ENCODE results near the gene PPFIA3.

The PPFIA3 gene

GRCh38 chr19:49092686-49093085 lies 26.7 kb upstream of the PPFIA3 start:
- Mint-ChIP-seq H3K27ac (no peak overlapping the region), H3K4me1 (ENCODE audit: low read depth) (peaks cover 23% of the 10 kb centered on the region), H3K9me3 (no peaks in the 10 kb centered on the region), H3K27me3 (ENCODE audit: low read depth) (no peaks in the 10 kb centered on the region), H3K4me3 (no peak overlapping the region), H3K36me3 (ENCODE audit: low read depth) (peaks cover 39% of the 10 kb centered on the region)

GRCh38 chr19:49094505-49095482 lies 24.6 kb upstream of the PPFIA3 start:
- H3K4me1 Mint-ChIP-seq (ENCODE audit: low read depth), result peaks cover 22% of the 10 kb centered on the region
- H3K9me3 Mint-ChIP-seq, result no peaks in the 10 kb centered on the region
- peak overlapping the region; percentile 72 for H3K27ac Mint-ChIP-seq
- peaks cover 52% of the 10 kb centered on the region for H3K36me3 Mint-ChIP-seq (ENCODE audit: low read depth)
- no peaks in the 10 kb centered on the region for H3K27me3 Mint-ChIP-seq (ENCODE audit: low read depth)
- H3K4me3 Mint-ChIP-seq, result no peak overlapping the region

- no peaks in the 10 kb centered on the region for H3K27me3 Mint-ChIP-seq (ENCODE audit: low read depth)
- no peak overlapping the region for H3K4me3 Mint-ChIP-seq
- H3K27ac Mint-ChIP-seq, result peak overlapping the region; percentile 34
- H3K36me3 Mint-ChIP-seq (ENCODE audit: low read depth), result peaks cover 50% of the 10 kb centered on the region
- no peaks in the 10 kb centered on the region for H3K9me3 Mint-ChIP-seq
- peaks cover 14% of the 10 kb centered on the region for H3K4me1 Mint-ChIP-seq (ENCODE audit: low read depth)
These were observed 21.7 kb upstream of the PPFIA3 start for GRCh38 chr19:49097453-49098288.

- Mint-ChIP-seq H3K27ac (no peak overlapping the region), H3K9me3 (no peaks in the 10 kb centered on the region), H3K27me3 (ENCODE audit: low read depth) (no peaks in the 10 kb centered on the region), H3K4me1 (ENCODE audit: low read depth) (peaks cover 14% of the 10 kb centered on the region), H3K4me3 (no peak overlapping the region), H3K36me3 (ENCODE audit: low read depth) (peaks cover 46% of the 10 kb centered on the region)
These were observed 20.5 kb upstream of the PPFIA3 start for GRCh38 chr19:49098795-49099194.

- Mint-ChIP-seq H3K27me3 (ENCODE audit: low read depth) (no peaks in the 10 kb centered on the region), H3K27ac (peak overlapping the region; percentile 45), H3K9me3 (no peaks in the 10 kb centered on the region), H3K4me3 (no peak overlapping the region), H3K4me1 (ENCODE audit: low read depth) (peaks cover 16% of the 10 kb centered on the region), H3K36me3 (ENCODE audit: low read depth) (peaks cover 43% of the 10 kb centered on the region)
These were observed 18.2 kb upstream of the PPFIA3 start for GRCh38 chr19:49101160-49101559.

GRCh38 chr19:49102303-49102702 lies 17.0 kb upstream of the PPFIA3 start:
- no peaks in the 10 kb centered on the region for H3K9me3 Mint-ChIP-seq
- H3K4me1 Mint-ChIP-seq (ENCODE audit: low read depth), result peaks cover 20% of the 10 kb centered on the region
- no peak overlapping the region for H3K4me3 Mint-ChIP-seq
- no peaks in the 10 kb centered on the region for H3K27me3 Mint-ChIP-seq (ENCODE audit: low read depth)
- H3K36me3 Mint-ChIP-seq (ENCODE audit: low read depth), result peaks cover 48% of the 10 kb centered on the region
- no peak overlapping the region for H3K27ac Mint-ChIP-seq

GRCh38 chr19:49103331-49104085 lies 15.8 kb upstream of the PPFIA3 start:
- Mint-ChIP-seq H3K4me3 (no peak overlapping the region), H3K27me3 (ENCODE audit: low read depth) (no peaks in the 10 kb centered on the region), H3K4me1 (ENCODE audit: low read depth) (peaks cover 15% of the 10 kb centered on the region), H3K27ac (no peak overlapping the region), H3K9me3 (no peaks in the 10 kb centered on the region), H3K36me3 (ENCODE audit: low read depth) (peaks cover 43% of the 10 kb centered on the region)

GRCh38 chr19:49104229-49104864 lies 15.0 kb upstream of the PPFIA3 start:
- H3K4me3 Mint-ChIP-seq, result no peak overlapping the region
- no peaks in the 10 kb centered on the region for H3K27me3 Mint-ChIP-seq (ENCODE audit: low read depth)
- H3K36me3 Mint-ChIP-seq (ENCODE audit: low read depth), result peaks cover 43% of the 10 kb centered on the region
- H3K4me1 Mint-ChIP-seq (ENCODE audit: low read depth), result peaks cover 17% of the 10 kb centered on the region
- no peaks in the 10 kb centered on the region for H3K9me3 Mint-ChIP-seq
- no peak overlapping the region for H3K27ac Mint-ChIP-seq

- Mint-ChIP-seq H3K9me3 (no peaks in the 10 kb centered on the region), H3K4me1 (ENCODE audit: low read depth) (peaks cover 12% of the 10 kb centered on the region), H3K36me3 (ENCODE audit: low read depth) (peaks cover 30% of the 10 kb centered on the region), H3K27me3 (ENCODE audit: low read depth) (no peaks in the 10 kb centered on the region), H3K27ac (peak overlapping the region; percentile 61), H3K4me3 (no peak overlapping the region)
These were observed 12.7 kb upstream of the PPFIA3 start for GRCh38 chr19:49106648-49107135.

- Mint-ChIP-seq H3K36me3 (ENCODE audit: low read depth) (peaks cover 28% of the 10 kb centered on the region), H3K27ac (no peak overlapping the region), H3K27me3 (ENCODE audit: low read depth) (no peaks in the 10 kb centered on the region)
These were observed 11.5 kb upstream of the PPFIA3 start for GRCh38 chr19:49107625-49108459.

GRCh38 chr19:49109051-49109450 lies 10.3 kb upstream of the PPFIA3 start:
- Mint-ChIP-seq H3K27ac (no peak overlapping the region), H3K36me3 (ENCODE audit: low read depth) (peaks cover 28% of the 10 kb centered on the region), H3K4me3 (no peak overlapping the region), H3K9me3 (no peaks in the 10 kb centered on the region), H3K4me1 (ENCODE audit: low read depth) (peaks cover 19% of the 10 kb centered on the region), H3K27me3 (ENCODE audit: low read depth) (no peaks in the 10 kb centered on the region)

More at GRCh38 chr19:49107625-49108459, 11.5 kb upstream of the PPFIA3 start:
- Mint-ChIP-seq H3K9me3 (no peaks in the 10 kb centered on the region), H3K4me1 (ENCODE audit: low read depth) (peaks cover 12% of the 10 kb centered on the region), H3K4me3 (no peak overlapping the region)

- Mint-ChIP-seq H3K9me3 (no peaks in the 10 kb centered on the region), H3K27ac (no peak overlapping the region), H3K4me1 (ENCODE audit: low read depth) (peaks cover 19% of the 10 kb centered on the region), H3K27me3 (ENCODE audit: low read depth) (no peaks in the 10 kb centered on the region), H3K4me3 (no peak overlapping the region), H3K36me3 (ENCODE audit: low read depth) (peaks cover 27% of the 10 kb centered on the region)
These were observed 9.6 kb upstream of the PPFIA3 start for GRCh38 chr19:49109569-49110233.

- peaks cover 20% of the 10 kb centered on the region for H3K36me3 Mint-ChIP-seq (ENCODE audit: low read depth)
- H3K27ac Mint-ChIP-seq, result no peak overlapping the region
- H3K4me1 Mint-ChIP-seq (ENCODE audit: low read depth), result peaks cover 19% of the 10 kb centered on the region
- H3K27me3 Mint-ChIP-seq (ENCODE audit: low read depth), result no peaks in the 10 kb centered on the region
- no peak overlapping the region for H3K4me3 Mint-ChIP-seq
- no peaks in the 10 kb centered on the region for H3K9me3 Mint-ChIP-seq
These were observed 8.8 kb upstream of the PPFIA3 start for GRCh38 chr19:49110567-49110966.
